Fibroblast of lung (primary cell): ENCODE results near the gene ARMH4. TPM values are rescaled to one million over a fixed set of nuclear protein-coding genes. Genes with fewer than 3 reads are reported as not detected.

ENCODE experiments used
- DNase-seq, 2 donors: peaks; one replicate each; pipeline versions ENCODE4 v3.0.0 to v3.0.0-alpha.2; 2010; ENCODE audit warnings: low read depth in 2 of 2
- H2AFZ ChIP-seq: 2 replicates; pipeline ENCODE4 v1.5.1; 2012; ENCODE audit warnings: low read length, control low read depth, inconsistent platforms
- H3K27ac ChIP-seq: 2 replicates; pipeline ENCODE4 v1.5.1; 2011; ENCODE audit warnings: low read length, control low read depth; ENCODE audit not compliant: insufficient read depth
- H3K27me3 ChIP-seq: 2 replicates; pipeline ENCODE4 v1.5.1; 2011; ENCODE audit warnings: mild to moderate bottlenecking, low read length; ENCODE audit not compliant: control insufficient read depth, insufficient read depth
- H3K36me3 ChIP-seq: 2 replicates; pipeline ENCODE4 v1.5.1; 2011; ENCODE audit warnings: low read length; ENCODE audit not compliant: control insufficient read depth, insufficient read depth
- H3K4me1 ChIP-seq: 2 replicates; pipeline ENCODE4 v1.5.1; 2011; ENCODE audit warnings: low read length; ENCODE audit not compliant: control insufficient read depth, insufficient read depth; ENCODE audit errors: extremely low read depth
- H3K4me2 ChIP-seq: 2 replicates; pipeline ENCODE4 v1.5.1; 2011; ENCODE audit warnings: low read length, control low read depth; ENCODE audit not compliant: insufficient read depth; ENCODE audit errors: extremely low read depth
- H3K4me3 ChIP-seq, 4 experiments: fragments of 200-600 bp in 1 of 4; sonication (generic) in 1 of 4; replicated peaks in 1 of 4; 2 replicates each; pipeline ENCODE4 v1.5.1; 2011 to 2016; ENCODE audit warnings: low read length in 4 of 4, low read depth in 3 of 4, mild to moderate bottlenecking in 3 of 4, control low read depth in 2 of 4, inconsistent platforms in 1 of 4, mixed read lengths in 1 of 4; ENCODE audit not compliant: insufficient read depth in 1 of 4; ENCODE audit errors: control extremely low read depth in 1 of 4
- H3K79me2 ChIP-seq: 2 replicates; pipeline ENCODE4 v1.5.1; 2012; ENCODE audit warnings: mild to moderate bottlenecking, low read length, inconsistent platforms; ENCODE audit not compliant: control insufficient read depth, insufficient read depth
- H3K9ac ChIP-seq: 2 replicates; pipeline ENCODE4 v1.5.1; 2011; ENCODE audit warnings: mild to moderate bottlenecking, low read length, control low read depth; ENCODE audit not compliant: insufficient read depth
- H3K9me3 ChIP-seq: 2 replicates; pipeline ENCODE4 v1.5.1; 2012; ENCODE audit warnings: low read depth, low read length; ENCODE audit not compliant: control insufficient read depth, insufficient read depth
- H4K20me1 ChIP-seq: 2 replicates; pipeline ENCODE4 v1.5.1; 2011; ENCODE audit warnings: low read length; ENCODE audit not compliant: control insufficient read depth, insufficient read depth; ENCODE audit errors: extremely low read depth
- CTCF ChIP-seq, 2 donors: IDR thresholded peaks in 1 of 2; conservative IDR thresholded peaks in 1 of 2; 1 replicate in 1 of 2; 2 replicates in 1 of 2; pipeline ENCODE4 v1.5.1; 2011 to 2012; ENCODE audit warnings: low read length in 2 of 2, control low read depth in 1 of 2, inconsistent platforms in 1 of 2, low read depth in 1 of 2, mild to moderate bottlenecking in 1 of 2
- EZH2 ChIP-seq: IDR thresholded peaks from 2 replicates; pipeline ENCODE4 v1.5.1; 2012; ENCODE audit warnings: low read length, control low read depth, mild to moderate bottlenecking; ENCODE audit errors: missing control alignments
- polyA plus RNA-seq, 2 donors: library from polyadenylated mRNA; depleted of rRNA in 1 of 2; stranded (reverse) in 1 of 2; unstranded in 1 of 2; fragments of >200 nt; gene quantifications; 2 replicates each; pipeline ENCODE4 v1.2.1, GENCODE V29; 2011 to 2012; ENCODE audit warnings: missing spikeins in 1 of 2
- total RNA-seq: library from RNA; depleted of rRNA; stranded (reverse); fragments of >200 nt; gene quantifications from 2 replicates; pipeline ENCODE4 v1.2.1, GENCODE V29; 2014

The ARMH4 gene
- total and polyA plus RNA-seq, 2 donors (not counting 1 experiment from before 2014, with no cell fraction given), result 6.3 to 6.8 TPM

- H3K27me3 ChIP-seq, result peaks cover 8% of the 10 kb centered on the region
- DNase-seq, result no peak
- peaks cover 1% of the 10 kb centered on the region for H4K20me1 ChIP-seq
- H3K9me3 ChIP-seq, result no peaks in the 10 kb centered on the region
- H3K79me2 ChIP-seq, result no peaks in the 10 kb centered on the region
- H3K27ac ChIP-seq, result no peak overlapping the region
- H3K4me2 ChIP-seq, result no peak overlapping the region
- no peaks in the 10 kb centered on the region for H3K4me1 ChIP-seq
- no peak for TF ChIP-seq EZH2
- TF ChIP-seq CTCF (conservative IDR thresholded peaks at IDR 0.05 in 1 of 2, IDR thresholded peaks at IDR 0.05 in 1 of 2; ENCODE audit: low read depth in 1 of 2, low read length in 2 of 2), result no peak
- no peaks in the 10 kb centered on the region for H3K36me3 ChIP-seq
- no peak overlapping the region for H3K9ac ChIP-seq
- H3K4me3 ChIP-seq, result no peak overlapping the region
- H2AFZ ChIP-seq, result no peak overlapping the region
Observed at GRCh38 chr14:58150243-58150805, 1.7 kb downstream of the ARMH4 start.

- H3K9ac ChIP-seq, result no peak overlapping the region
- DNase-seq, result no peak
- H3K9me3 ChIP-seq, result no peaks in the 10 kb centered on the region
- no peak overlapping the region for H2AFZ ChIP-seq
- peaks cover 1% of the 10 kb centered on the region for H4K20me1 ChIP-seq
- H3K27ac ChIP-seq, result no peak overlapping the region
- H3K27me3 ChIP-seq, result peaks cover 8% of the 10 kb centered on the region
- no peak overlapping the region for H3K4me3 ChIP-seq
- H3K36me3 ChIP-seq, result no peaks in the 10 kb centered on the region
- no peak for TF ChIP-seq CTCF (conservative IDR thresholded peaks at IDR 0.05 in 1 of 2, IDR thresholded peaks at IDR 0.05 in 1 of 2; ENCODE audit: low read depth in 1 of 2, low read length in 2 of 2)
- no peak for TF ChIP-seq EZH2
- H3K79me2 ChIP-seq, result no peaks in the 10 kb centered on the region
- H3K4me1 ChIP-seq, result no peaks in the 10 kb centered on the region
- H3K4me2 ChIP-seq, result no peak overlapping the region
Observed at GRCh38 chr14:58149196-58149595, 2.8 kb downstream of the ARMH4 start.

GRCh38 chr14:58146399-58146798, 5.6 kb downstream of the ARMH4 start:
- Histone ChIP-seq H4K20me1 (peaks cover 1% of the 10 kb centered on the region), H3K9me3 (no peaks in the 10 kb centered on the region), H3K36me3 (no peaks in the 10 kb centered on the region), H3K27ac (no peak overlapping the region), H3K4me2 (no peak overlapping the region), H2AFZ (no peak overlapping the region), H3K9ac (no peak overlapping the region), H3K79me2 (no peaks in the 10 kb centered on the region), H3K4me1 (no peaks in the 10 kb centered on the region), H3K4me3 (no peak overlapping the region), H3K27me3 (peaks cover 8% of the 10 kb centered on the region)
- TF ChIP-seq CTCF (conservative IDR thresholded peaks at IDR 0.05 in 1 of 2, IDR thresholded peaks at IDR 0.05 in 1 of 2; ENCODE audit: low read depth in 1 of 2, low read length in 2 of 2) (no peak), EZH2 (no peak)
- no peak for DNase-seq
